Thoracic aorta (tissue), 2 donors: Measurements from ENCODE around the gene PALM2AKAP2. TPM values are rescaled to one million over a fixed set of nuclear protein-coding genes. Genes with fewer than 3 reads are reported as not detected.

Experiments
- ATAC-seq: fragments of 150-250 bp; one replicate; pipeline ENCODE4 v1.8.0; 2017; ENCODE audit warnings: low read depth; ENCODE audit not compliant: insufficient number of reproducible peaks, low FRiP score
- DNase-seq: peaks from one replicate; pipeline ENCODE4 v3.0.0-alpha.2; 2020; ENCODE audit warnings: low spot score
- H3K27ac ChIP-seq, 2 donors: fragments of 200-600 bp; sonication (generic); 1 replicate in 1 of 2; 2 replicates in 1 of 2; pipeline ENCODE4 v1.5.1; 2016; ENCODE audit warnings: mild to moderate bottlenecking in 2 of 2, moderate library complexity in 2 of 2
- H3K27me3 ChIP-seq: fragments of 200-600 bp; sonication (generic); replicated peaks from 2 replicates; pipeline ENCODE4 v1.6.0; 2016; ENCODE audit warnings: mild to moderate bottlenecking; ENCODE audit not compliant: insufficient read depth
- H3K36me3 ChIP-seq: fragments of 200-600 bp; sonication (generic); one replicate; pipeline ENCODE4 v1.5.1; 2016
- H3K4me1 ChIP-seq, 2 donors: fragments of 200-600 bp; sonication (generic); 1 replicate in 1 of 2; 2 replicates in 1 of 2; pipeline versions ENCODE4 v1.5.1 to v1.6.0; 2016; ENCODE audit warnings: low read depth in 2 of 2, mild to moderate bottlenecking in 1 of 2; ENCODE audit not compliant: control insufficient read depth in 1 of 2
- H3K4me3 ChIP-seq: fragments of 200-600 bp; sonication (generic); 2 replicates; pipeline ENCODE4 v1.5.1; 2016; ENCODE audit warnings: mild to moderate bottlenecking
- H3K9me3 ChIP-seq: fragments of 200-600 bp; sonication (generic); 2 replicates; pipeline ENCODE4 v1.5.1; 2016
- total RNA-seq, 2 donors: library from RNA; depleted of rRNA; stranded (reverse); fragments of >200 nt; gene quantifications; one replicate each; pipeline versions ENCODE4 v1.1.0 to v1.2.3, GENCODE V29; 2016
- TF ChIP-seq, protein P1 (sequence below): fragments of 200-600 bp; sonication (generic); IDR thresholded peaks from one replicate; pipeline ENCODE4 v1.5.1; 2019; ENCODE audit warnings: antibody characterized with exemption

Gene PALM2AKAP2
- total RNA-seq, 2 donors from 2014 or later: 45.9 to 84.2 TPM

DNA sequence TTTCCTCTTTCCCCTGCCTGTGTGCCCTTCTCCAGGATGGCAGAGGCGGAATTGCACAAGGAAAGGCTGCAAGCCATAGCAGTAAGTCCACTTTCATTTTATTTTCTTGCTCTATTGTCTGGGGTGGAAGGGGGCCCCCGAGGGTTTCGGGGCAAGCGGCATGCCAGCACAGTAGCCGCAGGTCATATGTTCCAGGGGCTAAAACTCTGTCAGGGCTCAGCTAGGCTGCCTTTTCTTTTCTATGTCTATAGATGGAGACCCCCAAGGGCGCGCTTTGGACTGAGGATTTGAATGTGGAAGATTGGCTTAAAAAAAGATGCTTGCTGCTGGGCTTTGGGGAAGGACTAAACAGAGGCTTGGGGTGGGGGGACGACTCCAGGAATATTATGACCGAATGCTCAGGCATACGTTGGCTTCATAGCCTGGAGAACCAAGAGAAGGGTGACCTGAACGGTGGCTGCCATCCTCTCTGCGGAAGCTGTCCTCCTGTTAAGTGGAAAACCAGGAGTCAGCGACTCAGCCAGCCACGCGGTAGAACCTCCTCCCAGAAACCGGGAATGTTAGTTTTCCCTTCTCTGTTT lies 545 bp downstream of the PALM2AKAP2 start:
- H3K36me3 ChIP-seq: no peaks in the 10 kb centered on the region
- peak overlapping the region; percentile 93 to 96 for H3K27ac ChIP-seq
- no peaks in the 10 kb centered on the region for H3K9me3 ChIP-seq
- H3K4me3 ChIP-seq: peak overlapping the region; percentile 91
- no peak for DNase-seq
- H3K27me3 ChIP-seq: no peaks in the 10 kb centered on the region
- ATAC-seq: no peak
- TF ChIP-seq, protein P1, sequence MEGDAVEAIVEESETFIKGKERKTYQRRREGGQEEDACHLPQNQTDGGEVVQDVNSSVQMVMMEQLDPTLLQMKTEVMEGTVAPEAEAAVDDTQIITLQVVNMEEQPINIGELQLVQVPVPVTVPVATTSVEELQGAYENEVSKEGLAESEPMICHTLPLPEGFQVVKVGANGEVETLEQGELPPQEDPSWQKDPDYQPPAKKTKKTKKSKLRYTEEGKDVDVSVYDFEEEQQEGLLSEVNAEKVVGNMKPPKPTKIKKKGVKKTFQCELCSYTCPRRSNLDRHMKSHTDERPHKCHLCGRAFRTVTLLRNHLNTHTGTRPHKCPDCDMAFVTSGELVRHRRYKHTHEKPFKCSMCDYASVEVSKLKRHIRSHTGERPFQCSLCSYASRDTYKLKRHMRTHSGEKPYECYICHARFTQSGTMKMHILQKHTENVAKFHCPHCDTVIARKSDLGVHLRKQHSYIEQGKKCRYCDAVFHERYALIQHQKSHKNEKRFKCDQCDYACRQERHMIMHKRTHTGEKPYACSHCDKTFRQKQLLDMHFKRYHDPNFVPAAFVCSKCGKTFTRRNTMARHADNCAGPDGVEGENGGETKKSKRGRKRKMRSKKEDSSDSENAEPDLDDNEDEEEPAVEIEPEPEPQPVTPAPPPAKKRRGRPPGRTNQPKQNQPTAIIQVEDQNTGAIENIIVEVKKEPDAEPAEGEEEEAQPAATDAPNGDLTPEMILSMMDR: no peak
- peaks cover 0 to 27% of the 10 kb centered on the region in 2 donors for H3K4me1 ChIP-seq

DNA sequence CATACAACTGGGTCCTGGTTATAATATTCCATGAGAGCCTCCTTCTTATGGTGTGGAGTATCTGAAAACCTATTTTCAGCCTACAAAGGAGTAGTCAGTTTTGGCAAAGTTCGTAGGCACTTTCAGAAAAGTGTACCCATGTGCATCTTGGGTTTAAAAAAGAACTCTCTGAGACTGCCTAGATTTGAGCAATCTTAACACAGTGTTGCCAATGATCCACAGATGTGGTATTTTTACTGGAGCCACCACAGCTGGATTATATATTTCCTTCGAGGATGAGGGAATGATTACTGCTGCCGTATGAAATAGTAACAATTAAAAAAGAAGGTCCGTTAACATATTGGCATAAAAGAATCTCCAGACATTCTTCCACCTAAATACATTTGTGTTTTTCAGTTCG lies 1.1 kb downstream of the PALM2AKAP2 start:
- Histone ChIP-seq H3K36me3 (no peaks in the 10 kb centered on the region), H3K27ac (peak overlapping the region; percentile 93 to 96), H3K27me3 (no peaks in the 10 kb centered on the region), H3K9me3 (no peaks in the 10 kb centered on the region), H3K4me3 (peak overlapping the region; percentile 91), H3K4me1 (peaks cover 0 to 33% of the 10 kb centered on the region in 2 donors)
- no peak for ATAC-seq
- no peak for DNase-seq
- TF ChIP-seq, protein P1: no peak

- Histone ChIP-seq H3K9me3 (no peaks in the 10 kb centered on the region), H3K27ac (peak overlapping the region; percentile 93 to 96), H3K27me3 (no peaks in the 10 kb centered on the region), H3K4me1 (peaks cover 0 to 39% of the 10 kb centered on the region in 2 donors), H3K36me3 (no peaks in the 10 kb centered on the region), H3K4me3 (peak overlapping the region; percentile 91)
- TF ChIP-seq, protein P1: no peak
- no peak for DNase-seq
- peak; percentile 37 for ATAC-seq
These were observed 1.7 kb downstream of the PALM2AKAP2 start for GRCh38 chr9:109781541-109782197.

- H3K27ac ChIP-seq: no peak overlapping the region
- peaks cover 24 to 76% of the 10 kb centered on the region in 2 donors for H3K4me1 ChIP-seq
- H3K27me3 ChIP-seq: no peaks in the 10 kb centered on the region
- DNase-seq (no peak), ATAC-seq (no peak)
- TF ChIP-seq, protein P1: no peak
- H3K9me3 ChIP-seq: no peaks in the 10 kb centered on the region
- H3K36me3 ChIP-seq: no peaks in the 10 kb centered on the region
- no peak overlapping the region for H3K4me3 ChIP-seq
These were observed 7.7 kb downstream of the PALM2AKAP2 start for GRCh38 chr9:109787735-109788134.

- Histone ChIP-seq H3K4me1 (peaks cover 42 to 85% of the 10 kb centered on the region in 2 donors), H3K36me3 (no peaks in the 10 kb centered on the region), H3K27ac (peak overlapping the region in 1 of 2 donors; percentile 27), H3K27me3 (no peaks in the 10 kb centered on the region), H3K4me3 (no peak overlapping the region), H3K9me3 (no peaks in the 10 kb centered on the region)
- TF ChIP-seq, protein P1: no peak
- DNase-seq (no peak), ATAC-seq (no peak)
These were observed 9.6 kb downstream of the PALM2AKAP2 start for GRCh38 chr9:109789556-109789955.
